K562 (cell line): ENCODE data around the gene KPNA1. TPM values are rescaled to one million over a fixed set of nuclear protein-coding genes. Genes with fewer than 3 reads are reported as not detected.

Experiments
- ARID1B ChIP-seq: fragments of 450-650 bp; IDR thresholded peaks from 2 replicates; pipeline ENCODE4 v1.6.1; 2016; ENCODE audit warnings: antibody characterized with exemption, mild to moderate bottlenecking, inconsistent platforms
- ARID2 ChIP-seq: fragments of 450-650 bp; IDR thresholded peaks from 2 replicates; pipeline ENCODE4 v1.6.1; 2017; ENCODE audit warnings: antibody characterized with exemption, mild to moderate bottlenecking
- CAMTA2 ChIP-seq: fragments of 250-450 bp; sonication (Bioruptor Pico); conservative IDR thresholded peaks from 2 replicates; pipeline ENCODE4 v1.5.1; 2022
- CCNT2 ChIP-seq: IDR thresholded peaks from 2 replicates; pipeline ENCODE4 v1.6.1; 2011; ENCODE audit warnings: borderline replicate concordance, low read depth, mild to moderate bottlenecking, moderate library complexity, mixed read lengths, low read length; ENCODE audit not compliant: insufficient read length; ENCODE audit errors: extremely low read depth
- HNRNPK ChIP-seq: fragments of 200-400 bp; formaldehyde crosslinking; IDR thresholded peaks from one replicate; pipeline ENCODE4 v1.6.1; 2018; ENCODE audit warnings: mild to moderate bottlenecking, low read depth, low read length; ENCODE audit not compliant: poor library complexity, severe bottlenecking
- KHSRP ChIP-seq: fragments of 450-650 bp; IDR thresholded peaks from 2 replicates; pipeline ENCODE4 v1.6.1; 2017
- MIER1 ChIP-seq: fragments of 450-650 bp; IDR thresholded peaks from 2 replicates; pipeline ENCODE4 v1.6.1; 2016; ENCODE audit warnings: antibody characterized with exemption, mild to moderate bottlenecking, low read depth
- NCOA1 ChIP-seq: fragments of 450-650 bp; IDR thresholded peaks from 2 replicates; pipeline ENCODE4 v1.6.1; 2016; ENCODE audit warnings: low read depth
- NR2C2 ChIP-seq, 2 experiments: fragments of 200-800 bp in 1 of 2; sonication (Bioruptor generic) in 1 of 2; sonication (generic) in 1 of 2; formaldehyde crosslinking in 1 of 2; IDR thresholded peaks; 2 replicates each; pipeline versions ENCODE4 v1.6.1 to v1.8.0; 2016 to 2022; ENCODE audit warnings: mild to moderate bottlenecking in 1 of 2, missing compliant biosample characterization in 1 of 2, missing genetic modification characterization in 1 of 2, missing genetic modification reagents in 1 of 2
- PHB2 ChIP-seq: fragments of 450-650 bp; IDR thresholded peaks from 2 replicates; pipeline ENCODE4 v1.6.1; 2017; ENCODE audit warnings: low read depth
- PKNOX1 ChIP-seq: fragments of 450-650 bp; IDR thresholded peaks from 2 replicates; pipeline ENCODE4 v1.6.1; 2016
- RAD51 ChIP-seq: fragments of 450-650 bp; IDR thresholded peaks from 2 replicates; pipeline ENCODE4 v1.7.1; 2016; ENCODE audit warnings: low read depth, mild to moderate bottlenecking, borderline replicate concordance
- RNF2 ChIP-seq: sonication (generic); IDR thresholded peaks from 2 replicates; pipeline ENCODE4 v1.6.1; 2016
- TAL1 ChIP-seq: fragments of 450-650 bp; IDR thresholded peaks from 2 replicates; pipeline ENCODE4 v1.6.1; 2016; ENCODE audit warnings: mild to moderate bottlenecking
- ZNF384 ChIP-seq: IDR thresholded peaks from 2 replicates; pipeline ENCODE4 v1.6.1; 2012; ENCODE audit warnings: low read depth, low read length, improper control_type of control experiment
- ZNF584 ChIP-seq: fragments of 200-800 bp; sonication (Bioruptor generic); IDR thresholded peaks from 2 replicates; pipeline ENCODE4 v1.6.1; 2016; ENCODE audit warnings: low read depth, mild to moderate bottlenecking, missing genetic modification characterization, missing compliant biosample characterization
- ZNF655 ChIP-seq: fragments of 250-450 bp; sonication (Bioruptor Pico); IDR thresholded peaks from 2 replicates; pipeline ENCODE4 v1.5.0; 2021
- polyA plus RNA-seq, 8 experiments: library from polyadenylated mRNA; depleted of rRNA in 4 of 8; stranded (reverse) in 5 of 8; unstranded in 3 of 8; fragments of >200 nt; fragmentation: Nextera tagmentation in 2 of 8; fragmentation: Illumina TruSeq in 1 of 8; extraction: Ambion mirVana in 2 of 8; extraction: Trizol in 1 of 8; gene quantifications; 2 replicates each; pipeline versions ENCODE4 v1.2.1 to v1.2.3, GENCODE V29; 2011 to 2014; ENCODE audit warnings: inconsistent platforms in 1 of 8, missing spikeins in 1 of 8
- total RNA-seq, 7 experiments: library from RNA; depleted of rRNA in 6 of 7; stranded (reverse); fragments of >200 nt in 6 of 7; fragmentation: Illumina TruSeq in 2 of 7; extraction: Trizol in 2 of 7; gene quantifications; 2 replicates each; pipeline versions ENCODE4 v1.2.1 to v1.2.3, GENCODE V29; 2011 to 2021; ENCODE audit warnings: low replicate concordance in 1 of 7
- TF ChIP-seq, protein P1 (sequence below): fragments of 250-450 bp; sonication (Bioruptor Pico); IDR thresholded peaks from 2 replicates; pipeline ENCODE4 v1.5.0; 2020; ENCODE audit warnings: mild to moderate bottlenecking
- TF ChIP-seq, protein P2 (sequence below): sonication (generic); formaldehyde crosslinking; IDR thresholded peaks from 2 replicates; pipeline ENCODE4 v1.8.0; 2023; ENCODE audit warnings: missing genetic modification reagents, mild to moderate bottlenecking, borderline replicate concordance

Gene KPNA1
- total and polyA plus RNA-seq, 9 of the 15 experiments (the other 6 are each of a cell fraction or from before 2014, with no cell fraction given), result 9.3 to 53.8 (median 33.5) TPM

DNA sequence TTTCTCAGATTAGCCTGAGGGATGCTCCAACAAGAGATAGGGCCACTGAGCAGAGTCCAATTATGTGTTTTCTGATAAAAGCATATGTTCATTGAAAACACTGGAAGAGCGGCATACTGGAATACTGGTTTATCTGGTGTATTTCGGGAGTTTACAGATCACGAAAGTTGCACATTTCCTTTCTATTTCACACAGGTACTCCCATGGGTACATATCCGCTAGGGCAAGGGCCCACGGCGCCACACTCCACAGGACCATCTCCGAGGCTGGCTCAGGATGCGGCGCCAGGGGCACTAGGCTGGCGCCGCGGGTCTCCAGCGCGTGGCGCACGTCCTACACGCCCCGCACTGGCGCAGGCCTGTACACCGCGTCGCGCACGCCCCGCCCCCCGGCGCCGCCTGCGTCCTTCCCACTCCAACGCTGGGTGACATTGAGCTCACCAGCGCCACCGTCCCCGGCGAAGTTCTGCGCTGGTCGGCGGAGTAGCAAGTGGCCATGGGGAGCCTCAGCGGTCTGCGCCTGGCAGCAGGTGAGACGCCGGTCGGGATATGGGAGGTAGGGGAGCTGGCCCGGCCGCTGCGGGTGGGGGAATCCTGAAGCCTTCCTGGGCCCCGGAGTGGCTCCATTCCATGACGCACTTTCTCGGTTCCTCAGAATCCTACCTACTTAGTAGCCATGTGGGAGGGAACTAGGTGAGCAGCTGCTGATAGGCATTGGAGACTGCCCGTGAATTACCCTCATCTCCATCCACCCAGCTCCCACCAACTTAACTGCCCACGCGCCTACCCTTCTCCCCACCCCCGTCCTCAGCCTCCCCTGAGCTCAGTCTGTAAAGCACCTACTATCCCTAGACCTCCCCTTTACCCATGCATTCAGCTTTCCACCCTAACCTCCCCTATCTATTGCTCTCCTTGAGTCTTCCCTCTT is 130.7 kb downstream of the KPNA1 start, which contains the start of gene FAM162A (continued):
- no peak for TF ChIP-seq MIER1
- TF ChIP-seq, protein P1, sequence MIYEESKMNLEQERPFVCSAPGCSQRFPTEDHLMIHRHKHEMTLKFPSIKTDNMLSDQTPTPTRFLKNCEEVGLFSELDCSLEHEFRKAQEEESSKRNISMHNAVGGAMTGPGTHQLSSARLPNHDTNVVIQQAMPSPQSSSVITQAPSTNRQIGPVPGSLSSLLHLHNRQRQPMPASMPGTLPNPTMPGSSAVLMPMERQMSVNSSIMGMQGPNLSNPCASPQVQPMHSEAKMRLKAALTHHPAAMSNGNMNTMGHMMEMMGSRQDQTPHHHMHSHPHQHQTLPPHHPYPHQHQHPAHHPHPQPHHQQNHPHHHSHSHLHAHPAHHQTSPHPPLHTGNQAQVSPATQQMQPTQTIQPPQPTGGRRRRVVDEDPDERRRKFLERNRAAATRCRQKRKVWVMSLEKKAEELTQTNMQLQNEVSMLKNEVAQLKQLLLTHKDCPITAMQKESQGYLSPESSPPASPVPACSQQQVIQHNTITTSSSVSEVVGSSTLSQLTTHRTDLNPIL, result no peak
- no peak for TF ChIP-seq KHSRP
- TF ChIP-seq CAMTA2 (CRISPR knock-in tag), result no peak
- 0 out of 2 replicates have a peak, but pooled peaks have one; percentile 54 for TF ChIP-seq NR2C2 (CRISPR knock-in tag; IDR thresholded peaks at IDR 0.05)
- TF ChIP-seq NR2C2 (tag; IDR thresholded peaks at IDR 0.05), result no peak; the same call in 1 of the 2 replicates
- no peak for TF ChIP-seq RNF2
- no peak for TF ChIP-seq ZNF584
- TF ChIP-seq ZNF655, result no peak
- TF ChIP-seq NCOA1, result no peak
- TF ChIP-seq RAD51, result no peak
- no peak for TF ChIP-seq PHB2
- peak; percentile 87 for TF ChIP-seq CCNT2
- TF ChIP-seq ARID1B, result no peak
- no peak for TF ChIP-seq TAL1
- TF ChIP-seq HNRNPK, result no peak
- TF ChIP-seq ARID2, result no peak
- TF ChIP-seq, protein P2, sequence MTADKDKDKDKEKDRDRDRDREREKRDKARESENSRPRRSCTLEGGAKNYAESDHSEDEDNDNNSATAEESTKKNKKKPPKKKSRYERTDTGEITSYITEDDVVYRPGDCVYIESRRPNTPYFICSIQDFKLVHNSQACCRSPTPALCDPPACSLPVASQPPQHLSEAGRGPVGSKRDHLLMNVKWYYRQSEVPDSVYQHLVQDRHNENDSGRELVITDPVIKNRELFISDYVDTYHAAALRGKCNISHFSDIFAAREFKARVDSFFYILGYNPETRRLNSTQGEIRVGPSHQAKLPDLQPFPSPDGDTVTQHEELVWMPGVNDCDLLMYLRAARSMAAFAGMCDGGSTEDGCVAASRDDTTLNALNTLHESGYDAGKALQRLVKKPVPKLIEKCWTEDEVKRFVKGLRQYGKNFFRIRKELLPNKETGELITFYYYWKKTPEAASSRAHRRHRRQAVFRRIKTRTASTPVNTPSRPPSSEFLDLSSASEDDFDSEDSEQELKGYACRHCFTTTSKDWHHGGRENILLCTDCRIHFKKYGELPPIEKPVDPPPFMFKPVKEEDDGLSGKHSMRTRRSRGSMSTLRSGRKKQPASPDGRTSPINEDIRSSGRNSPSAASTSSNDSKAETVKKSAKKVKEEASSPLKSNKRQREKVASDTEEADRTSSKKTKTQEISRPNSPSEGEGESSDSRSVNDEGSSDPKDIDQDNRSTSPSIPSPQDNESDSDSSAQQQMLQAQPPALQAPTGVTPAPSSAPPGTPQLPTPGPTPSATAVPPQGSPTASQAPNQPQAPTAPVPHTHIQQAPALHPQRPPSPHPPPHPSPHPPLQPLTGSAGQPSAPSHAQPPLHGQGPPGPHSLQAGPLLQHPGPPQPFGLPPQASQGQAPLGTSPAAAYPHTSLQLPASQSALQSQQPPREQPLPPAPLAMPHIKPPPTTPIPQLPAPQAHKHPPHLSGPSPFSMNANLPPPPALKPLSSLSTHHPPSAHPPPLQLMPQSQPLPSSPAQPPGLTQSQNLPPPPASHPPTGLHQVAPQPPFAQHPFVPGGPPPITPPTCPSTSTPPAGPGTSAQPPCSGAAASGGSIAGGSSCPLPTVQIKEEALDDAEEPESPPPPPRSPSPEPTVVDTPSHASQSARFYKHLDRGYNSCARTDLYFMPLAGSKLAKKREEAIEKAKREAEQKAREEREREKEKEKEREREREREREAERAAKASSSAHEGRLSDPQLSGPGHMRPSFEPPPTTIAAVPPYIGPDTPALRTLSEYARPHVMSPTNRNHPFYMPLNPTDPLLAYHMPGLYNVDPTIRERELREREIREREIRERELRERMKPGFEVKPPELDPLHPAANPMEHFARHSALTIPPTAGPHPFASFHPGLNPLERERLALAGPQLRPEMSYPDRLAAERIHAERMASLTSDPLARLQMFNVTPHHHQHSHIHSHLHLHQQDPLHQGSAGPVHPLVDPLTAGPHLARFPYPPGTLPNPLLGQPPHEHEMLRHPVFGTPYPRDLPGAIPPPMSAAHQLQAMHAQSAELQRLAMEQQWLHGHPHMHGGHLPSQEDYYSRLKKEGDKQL (CRISPR knock-in tag), result no peak
- TF ChIP-seq PKNOX1, result peak; percentile 44; the same call in 1 of the 2 replicates
- TF ChIP-seq ZNF384, result no peak
